HepG2 (cell line): Measurements from ENCODE around the gene LRRN4CL. TPM values are rescaled to one million over a fixed set of nuclear protein-coding genes. Genes with fewer than 3 reads are reported as not detected.

Experiments used
- ARHGAP35 ChIP-seq: sonication (generic); formaldehyde crosslinking; IDR thresholded peaks from 2 replicates; pipeline ENCODE4 v1.9.0; 2022; ENCODE audit warnings: mild to moderate bottlenecking, inconsistent platforms, moderate library complexity, missing genetic modification reagents, borderline replicate concordance
- ATF1 ChIP-seq: IDR thresholded peaks from 2 replicates; pipeline ENCODE4 v1.6.1; 2016; ENCODE audit warnings: mild to moderate bottlenecking, control low read depth
- CBFB ChIP-seq: sonication (generic); formaldehyde crosslinking; IDR thresholded peaks from 2 replicates; pipeline ENCODE4 v1.4.0; 2020; ENCODE audit warnings: missing genetic modification reagents
- CREB3 ChIP-seq: sonication (generic); formaldehyde crosslinking; IDR thresholded peaks from 2 replicates; pipeline ENCODE4 v1.5.0; 2020; ENCODE audit warnings: missing genetic modification reagents
- HOXA3 ChIP-seq: sonication (generic); formaldehyde crosslinking; IDR thresholded peaks from 2 replicates; pipeline ENCODE4 v1.5.0; 2020; ENCODE audit warnings: missing genetic modification reagents
- MBNL3 ChIP-seq: fragments of 250-450 bp; sonication (Bioruptor Pico); conservative IDR thresholded peaks from 2 replicates; pipeline ENCODE4 v1.8.0; 2022; ENCODE audit warnings: mild to moderate bottlenecking, inconsistent platforms
- ONECUT2 ChIP-seq: sonication (generic); formaldehyde crosslinking; IDR thresholded peaks from 2 replicates; pipeline ENCODE4 v1.4.0; 2020; ENCODE audit warnings: missing genetic modification reagents
- PTBP1 ChIP-seq: fragments of 200-400 bp; formaldehyde crosslinking; IDR thresholded peaks from 2 replicates; pipeline ENCODE4 v1.6.1; 2018; ENCODE audit warnings: low read length, low read depth; ENCODE audit not compliant: poor library complexity, severe bottlenecking
- SNAPC5 ChIP-seq: sonication (generic); formaldehyde crosslinking; IDR thresholded peaks from 2 replicates; pipeline ENCODE4 v1.8.1; 2023; ENCODE audit warnings: mild to moderate bottlenecking, missing genetic modification reagents, borderline replicate concordance
- ZFP62 ChIP-seq: sonication (generic); formaldehyde crosslinking; IDR thresholded peaks from 2 replicates; pipeline ENCODE4 v1.4.0; 2020; ENCODE audit warnings: missing genetic modification reagents
- ZFX ChIP-seq: sonication (generic); formaldehyde crosslinking; IDR thresholded peaks from 2 replicates; pipeline ENCODE4 v1.4.0; 2020; ENCODE audit warnings: mild to moderate bottlenecking, low read depth, missing genetic modification reagents, moderate library complexity
- ZNF34 ChIP-seq: sonication (generic); formaldehyde crosslinking; IDR thresholded peaks from 2 replicates; pipeline ENCODE4 v1.4.0; 2020; ENCODE audit warnings: mild to moderate bottlenecking, missing genetic modification reagents, borderline replicate concordance
- ZNF407 ChIP-seq: sonication (generic); formaldehyde crosslinking; IDR thresholded peaks from one replicate; pipeline ENCODE4 v1.5.1; 2020; ENCODE audit warnings: mild to moderate bottlenecking, missing genetic modification reagents; ENCODE audit errors: not compliant biosample characterization
- ZNF414 ChIP-seq: sonication (generic); formaldehyde crosslinking; IDR thresholded peaks from 2 replicates; pipeline ENCODE4 v1.5.0; 2020; ENCODE audit warnings: missing genetic modification reagents
- ZNF501 ChIP-seq: sonication (generic); formaldehyde crosslinking; IDR thresholded peaks from 2 replicates; pipeline ENCODE4 v1.5.1; 2020; ENCODE audit warnings: mild to moderate bottlenecking, moderate library complexity, missing genetic modification reagents
- ZNF530 ChIP-seq: sonication (generic); formaldehyde crosslinking; IDR thresholded peaks from 2 replicates; pipeline ENCODE4 v1.5.0; 2020; ENCODE audit warnings: low read depth, mild to moderate bottlenecking, missing genetic modification reagents
- ZNF564 ChIP-seq: sonication (generic); formaldehyde crosslinking; IDR thresholded peaks from 2 replicates; pipeline ENCODE4 v1.8.1; 2023; ENCODE audit warnings: mild to moderate bottlenecking, missing genetic modification reagents
- ZNF761 ChIP-seq: sonication (generic); formaldehyde crosslinking; conservative IDR thresholded peaks from 2 replicates; pipeline ENCODE4 v1.4.0; 2020; ENCODE audit warnings: mild to moderate bottlenecking, missing genetic modification reagents
- polyA plus RNA-seq, 8 experiments: library from polyadenylated mRNA; depleted of rRNA in 3 of 8; stranded (reverse) in 7 of 8; unstranded in 1 of 8; fragments of >200 nt; fragmentation: Illumina TruSeq in 4 of 8; extraction: Trizol in 4 of 8; gene quantifications; 2 replicates each; pipeline versions ENCODE4 v1.2.1 to v1.2.3, GENCODE V29; 2011 to 2016; ENCODE audit warnings: low read depth in 4 of 8, missing spikeins in 1 of 8, mixed read lengths in 1 of 8; ENCODE audit not compliant: insufficient read depth in 1 of 8
- total RNA-seq, 5 experiments: library from RNA; depleted of rRNA; stranded (reverse); fragments of >200 nt; fragmentation: Illumina TruSeq; extraction: Trizol; gene quantifications; 2 replicates each; pipeline ENCODE4 v1.2.3, GENCODE V29; 2016; ENCODE audit warnings: low read depth in 1 of 5
- TF ChIP-seq, protein P1 (sequence below): sonication (generic); formaldehyde crosslinking; conservative IDR thresholded peaks from 2 replicates; pipeline ENCODE4 v1.4.0; 2020; ENCODE audit warnings: missing genetic modification reagents

The LRRN4CL gene
- total and polyA plus RNA-seq, 2 of the 13 experiments (the other 11 are each of a cell fraction or from before 2014, with no cell fraction given), result 0.11 TPM; not detected in 1

DNA sequence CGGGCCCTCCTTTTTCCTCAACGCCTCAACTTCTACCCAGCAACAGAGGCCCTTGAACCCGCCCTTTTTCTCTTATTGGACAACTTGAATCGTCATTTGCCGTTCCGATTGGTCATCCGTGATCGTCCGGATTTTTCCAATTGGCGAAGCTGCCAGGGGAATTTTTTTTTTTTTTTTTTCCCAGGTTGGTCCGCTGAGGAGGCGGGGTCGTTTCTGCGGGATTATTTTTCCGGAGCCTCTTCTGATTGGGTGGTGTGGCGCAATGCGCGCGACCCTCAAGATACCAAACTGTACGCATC is 38.5 kb upstream of the LRRN4CL start (continued):
- TF ChIP-seq, protein P1, sequence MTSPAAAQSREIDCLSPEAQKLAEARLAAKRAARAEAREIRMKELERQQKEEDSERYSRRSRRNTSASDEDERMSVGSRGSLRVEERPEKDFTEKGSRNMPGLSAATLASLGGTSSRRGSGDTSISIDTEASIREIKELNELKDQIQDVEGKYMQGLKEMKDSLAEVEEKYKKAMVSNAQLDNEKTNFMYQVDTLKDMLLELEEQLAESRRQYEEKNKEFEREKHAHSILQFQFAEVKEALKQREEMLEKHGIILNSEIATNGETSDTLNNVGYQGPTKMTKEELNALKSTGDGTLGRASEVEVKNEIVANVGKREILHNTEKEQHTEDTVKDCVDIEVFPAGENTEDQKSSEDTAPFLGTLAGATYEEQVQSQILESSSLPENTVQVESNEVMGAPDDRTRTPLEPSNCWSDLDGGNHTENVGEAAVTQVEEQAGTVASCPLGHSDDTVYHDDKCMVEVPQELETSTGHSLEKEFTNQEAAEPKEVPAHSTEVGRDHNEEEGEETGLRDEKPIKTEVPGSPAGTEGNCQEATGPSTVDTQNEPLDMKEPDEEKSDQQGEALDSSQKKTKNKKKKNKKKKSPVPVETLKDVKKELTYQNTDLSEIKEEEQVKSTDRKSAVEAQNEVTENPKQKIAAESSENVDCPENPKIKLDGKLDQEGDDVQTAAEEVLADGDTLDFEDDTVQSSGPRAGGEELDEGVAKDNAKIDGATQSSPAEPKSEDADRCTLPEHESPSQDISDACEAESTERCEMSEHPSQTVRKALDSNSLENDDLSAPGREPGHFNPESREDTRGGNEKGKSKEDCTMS, result no peak
- TF ChIP-seq ZNF530 (CRISPR knock-in tag) (no peak), MBNL3 (no peak), ZNF761 (CRISPR knock-in tag) (no peak), ZFX (CRISPR knock-in tag) (no peak), PTBP1 (no peak), ONECUT2 (no peak), HOXA3 (no peak), ZNF34 (0 out of 2 replicates have a peak, but pooled peaks have one; percentile 2), ZNF564 (CRISPR knock-in tag) (no peak), CREB3 (CRISPR knock-in tag) (no peak), SNAPC5 (CRISPR knock-in tag) (no peak), ARHGAP35 (CRISPR knock-in tag) (no peak), CBFB (CRISPR knock-in tag) (no peak), ZFP62 (CRISPR knock-in tag) (no peak), ATF1 (CRISPR knock-in tag) (peak; percentile 46; the same call in 1 of the 2 replicates), ZNF407 (no peak), ZNF414 (CRISPR knock-in tag) (0 out of 2 replicates have a peak, but pooled peaks have one; percentile 14), ZNF501 (CRISPR knock-in tag) (peak; percentile 12; the same call in 1 of the 2 replicates)
